G401.6 (cell line): ENCODE measurements around the gene NUP160.
"Not testable (repeated sequence)": the region's sequence is repeated elsewhere in the genome, so short reads cannot be mapped to it uniquely, and the experiment has no call there.

ENCODE experiments used
- FAIRE-seq: peaks from 2 replicates; lab custom pipeline; 2012; peaks lifted over from hg19 to GRCh38; lab: Jason Lieb, UNC

Gene NUP160, protein sequence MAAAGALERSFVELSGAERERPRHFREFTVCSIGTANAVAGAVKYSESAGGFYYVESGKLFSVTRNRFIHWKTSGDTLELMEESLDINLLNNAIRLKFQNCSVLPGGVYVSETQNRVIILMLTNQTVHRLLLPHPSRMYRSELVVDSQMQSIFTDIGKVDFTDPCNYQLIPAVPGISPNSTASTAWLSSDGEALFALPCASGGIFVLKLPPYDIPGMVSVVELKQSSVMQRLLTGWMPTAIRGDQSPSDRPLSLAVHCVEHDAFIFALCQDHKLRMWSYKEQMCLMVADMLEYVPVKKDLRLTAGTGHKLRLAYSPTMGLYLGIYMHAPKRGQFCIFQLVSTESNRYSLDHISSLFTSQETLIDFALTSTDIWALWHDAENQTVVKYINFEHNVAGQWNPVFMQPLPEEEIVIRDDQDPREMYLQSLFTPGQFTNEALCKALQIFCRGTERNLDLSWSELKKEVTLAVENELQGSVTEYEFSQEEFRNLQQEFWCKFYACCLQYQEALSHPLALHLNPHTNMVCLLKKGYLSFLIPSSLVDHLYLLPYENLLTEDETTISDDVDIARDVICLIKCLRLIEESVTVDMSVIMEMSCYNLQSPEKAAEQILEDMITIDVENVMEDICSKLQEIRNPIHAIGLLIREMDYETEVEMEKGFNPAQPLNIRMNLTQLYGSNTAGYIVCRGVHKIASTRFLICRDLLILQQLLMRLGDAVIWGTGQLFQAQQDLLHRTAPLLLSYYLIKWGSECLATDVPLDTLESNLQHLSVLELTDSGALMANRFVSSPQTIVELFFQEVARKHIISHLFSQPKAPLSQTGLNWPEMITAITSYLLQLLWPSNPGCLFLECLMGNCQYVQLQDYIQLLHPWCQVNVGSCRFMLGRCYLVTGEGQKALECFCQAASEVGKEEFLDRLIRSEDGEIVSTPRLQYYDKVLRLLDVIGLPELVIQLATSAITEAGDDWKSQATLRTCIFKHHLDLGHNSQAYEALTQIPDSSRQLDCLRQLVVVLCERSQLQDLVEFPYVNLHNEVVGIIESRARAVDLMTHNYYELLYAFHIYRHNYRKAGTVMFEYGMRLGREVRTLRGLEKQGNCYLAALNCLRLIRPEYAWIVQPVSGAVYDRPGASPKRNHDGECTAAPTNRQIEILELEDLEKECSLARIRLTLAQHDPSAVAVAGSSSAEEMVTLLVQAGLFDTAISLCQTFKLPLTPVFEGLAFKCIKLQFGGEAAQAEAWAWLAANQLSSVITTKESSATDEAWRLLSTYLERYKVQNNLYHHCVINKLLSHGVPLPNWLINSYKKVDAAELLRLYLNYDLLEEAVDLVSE (N-terminal part only)

DNA sequence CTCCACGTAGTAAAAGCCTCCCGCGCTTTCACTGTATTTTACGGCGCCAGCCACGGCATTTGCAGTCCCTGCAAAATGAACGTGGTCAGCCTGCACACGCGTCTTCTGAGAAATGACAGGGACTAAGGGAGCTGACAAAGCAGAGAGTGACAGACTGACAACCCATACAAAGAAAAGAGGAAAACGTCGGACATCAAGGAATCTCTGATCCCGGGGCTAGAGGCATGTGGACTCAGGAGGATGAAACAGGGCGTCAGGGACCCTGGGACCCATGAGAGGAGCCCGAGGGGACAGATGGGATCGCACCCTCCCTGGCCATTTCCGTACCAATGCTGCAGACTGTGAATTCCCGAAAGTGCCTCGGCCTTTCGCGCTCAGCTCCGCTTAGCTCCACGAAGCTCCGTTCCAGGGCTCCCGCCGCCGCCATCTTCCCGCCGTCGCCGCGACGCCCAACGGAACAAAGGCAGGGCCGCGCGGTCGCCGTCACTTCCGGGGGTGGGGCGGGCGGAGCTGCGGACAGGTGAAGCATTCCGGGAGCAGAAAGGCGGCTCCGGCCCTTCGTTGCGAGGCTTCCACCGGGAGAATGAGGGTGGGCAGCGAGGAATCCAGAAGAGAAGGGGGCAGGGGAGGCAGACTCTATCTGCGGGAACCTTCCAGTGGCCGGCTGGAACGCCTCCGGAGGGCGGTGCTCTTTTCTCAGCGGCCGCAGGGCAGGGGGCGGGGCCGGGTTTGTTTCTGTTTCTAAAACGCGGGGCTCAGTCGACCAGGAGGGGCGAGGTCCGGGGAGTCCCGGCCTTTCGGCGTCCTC is at the start of gene NUP160:
Gene NUP160, minus strand, starts transcription at position 459 of the 808 bp plus-strand sequence. Its CDS starts 32 bp downstream, at position 427.
- no peak for FAIRE-seq

DNA sequence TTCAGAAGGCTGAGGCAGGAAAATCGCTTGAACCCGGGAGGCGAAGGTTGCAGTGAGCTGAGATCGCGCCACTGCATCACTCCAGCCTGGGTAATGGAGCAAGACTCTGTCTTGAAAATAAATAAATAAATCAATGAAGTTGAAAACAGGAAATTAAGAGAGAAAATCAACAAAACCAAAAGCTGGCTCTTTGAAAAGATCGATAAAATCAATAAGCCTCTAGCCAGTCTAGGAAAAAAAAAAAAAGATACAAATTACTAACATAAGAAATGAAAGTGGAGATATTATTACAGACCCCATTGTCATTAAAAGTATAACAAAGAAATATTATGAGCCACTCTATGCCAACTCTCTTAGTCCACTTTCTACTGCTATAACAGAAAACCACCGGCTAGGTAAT is 48.0 kb upstream of the NUP160 start:
- FAIRE-seq, result no peak

DNA sequence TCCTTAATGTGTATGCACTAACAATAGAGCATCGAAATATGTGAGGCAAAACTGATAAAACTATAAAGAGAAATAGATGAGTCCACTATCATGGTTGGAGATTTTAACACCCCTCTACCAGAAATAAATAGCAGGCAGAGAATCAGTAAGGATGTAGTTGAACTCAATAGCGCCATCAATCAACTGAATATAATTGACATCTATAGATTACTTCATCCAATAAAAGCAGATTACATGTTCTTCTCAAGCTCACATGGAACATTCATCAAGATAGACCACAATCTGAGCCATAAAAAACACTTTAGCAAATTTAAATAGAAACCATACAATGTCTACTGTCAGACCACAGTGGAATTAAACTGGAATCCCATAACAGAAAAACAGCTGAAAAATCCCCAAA is 46.9 kb upstream of the NUP160 start:
- no peak for FAIRE-seq

DNA sequence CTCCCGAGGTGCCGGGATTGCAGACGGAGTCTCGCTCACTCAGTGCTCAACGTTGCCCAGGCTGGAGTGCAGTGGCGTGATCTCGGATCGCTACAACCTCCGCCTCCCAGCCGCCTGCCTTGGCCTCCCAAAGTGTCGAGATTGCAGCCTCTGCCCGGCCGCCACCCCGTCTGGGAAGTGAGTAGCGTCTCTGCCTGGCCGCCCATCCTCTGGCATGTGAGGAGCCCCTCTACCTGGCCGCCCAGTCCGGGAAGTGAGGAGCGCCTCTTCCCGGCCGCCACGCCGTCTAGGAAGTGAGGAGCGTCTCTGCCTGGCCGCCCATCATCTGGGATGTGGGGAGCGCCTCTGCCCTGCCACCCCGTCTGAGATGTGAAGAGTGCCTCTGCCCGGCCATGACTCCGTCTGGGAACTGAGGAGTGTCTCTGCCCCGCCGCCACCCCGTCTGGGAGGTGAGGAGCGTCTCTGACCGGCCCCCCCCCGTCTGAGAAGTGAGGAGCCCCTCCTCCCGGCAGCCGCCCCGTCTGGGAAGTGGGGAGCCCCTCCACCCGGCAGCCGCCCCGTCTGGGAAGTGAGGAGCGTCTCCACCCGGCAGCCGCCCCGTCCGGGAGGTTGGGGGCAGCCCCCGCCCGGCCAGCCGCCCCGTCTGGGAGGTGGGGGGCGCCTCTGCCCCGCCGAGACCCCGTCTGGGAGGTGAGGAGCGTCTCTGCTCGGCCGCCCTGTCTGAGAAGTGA is 44.6 kb upstream of the NUP160 start:
- not testable (repeated sequence) for FAIRE-seq

DNA sequence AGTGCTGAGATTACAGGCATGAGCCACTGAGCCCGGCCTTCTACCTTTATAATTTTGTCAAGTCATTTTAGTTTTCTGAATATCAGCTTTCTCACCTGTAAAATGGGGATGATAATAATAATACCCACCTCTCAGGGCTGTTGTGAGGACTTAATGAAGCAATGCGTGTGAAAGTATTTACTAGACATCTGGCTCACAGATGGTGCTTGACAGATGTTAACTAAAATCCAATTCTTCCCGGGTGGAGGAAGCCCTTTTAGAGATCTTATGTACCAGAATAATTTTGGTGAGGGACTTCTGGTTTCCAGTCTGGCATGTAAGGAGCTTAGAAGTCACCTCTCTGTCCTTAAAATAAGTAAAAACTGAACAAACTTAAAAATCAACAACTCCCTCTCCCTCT is 43.7 kb upstream of the NUP160 start:
- no peak for FAIRE-seq

DNA sequence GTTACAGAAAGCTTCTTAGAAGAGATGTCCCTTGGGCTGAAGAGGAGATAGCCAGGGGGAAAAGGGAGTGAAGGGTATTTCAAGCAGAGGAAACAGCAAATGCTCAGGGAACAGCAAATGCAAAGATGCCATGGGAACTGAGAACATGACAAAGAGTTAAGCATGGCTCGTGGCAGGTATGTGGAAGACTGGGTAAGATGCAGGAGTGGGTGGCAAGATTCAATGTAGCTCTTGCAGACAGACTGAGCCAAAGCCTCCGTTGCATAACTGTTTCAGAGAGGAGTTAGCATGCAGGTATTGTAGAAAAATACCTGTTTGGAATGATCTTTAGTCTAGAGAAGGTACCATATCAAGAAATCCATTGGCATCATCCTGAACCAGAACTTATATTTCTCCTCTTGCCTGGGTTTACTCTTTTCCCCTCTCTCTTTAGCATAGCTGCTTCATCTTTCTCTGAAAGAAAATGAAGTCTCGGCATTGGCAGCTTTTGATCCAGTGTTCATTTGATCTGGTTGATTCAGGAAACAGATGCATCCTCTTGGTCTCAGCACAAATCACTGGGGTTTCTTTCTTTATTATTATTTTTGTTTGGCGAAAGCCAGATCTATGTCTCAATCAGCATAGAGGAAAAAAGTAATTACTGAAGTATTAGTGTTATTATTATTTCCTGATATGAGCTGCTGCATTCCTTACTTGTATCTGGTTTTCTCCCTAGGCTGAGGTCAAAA is 41.7 kb upstream of the NUP160 start:
- FAIRE-seq, result no peak

DNA sequence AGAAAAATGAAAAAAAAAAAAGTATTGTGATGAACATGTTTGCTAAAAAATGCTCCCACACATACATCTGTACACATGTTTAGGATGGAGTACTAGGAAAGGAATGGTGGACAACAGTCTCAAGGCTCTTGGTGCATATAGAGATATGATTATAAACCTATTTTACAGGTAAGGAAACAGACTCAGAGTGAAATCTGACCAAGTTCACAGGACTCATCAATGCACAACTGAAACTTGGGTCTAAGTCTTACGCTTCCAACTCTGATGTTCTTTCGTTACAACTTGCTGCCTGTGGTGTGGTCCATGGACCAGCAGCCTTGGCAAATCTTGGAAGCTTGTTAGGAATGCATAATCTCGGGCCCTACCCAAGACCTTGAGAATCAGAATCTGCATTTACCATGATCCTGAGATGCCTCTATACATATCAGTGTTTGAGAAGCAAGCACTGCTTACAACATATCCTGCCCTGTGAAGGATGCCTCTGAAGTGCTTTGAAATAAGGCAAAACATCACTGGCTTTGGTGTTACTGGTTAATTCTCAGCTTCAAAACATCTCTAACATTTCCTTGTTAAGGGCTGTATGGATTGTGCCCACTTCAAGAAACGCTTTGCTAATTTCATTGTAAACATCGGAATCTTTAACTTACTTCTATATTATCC is 39.9 kb upstream of the NUP160 start:
- no peak for FAIRE-seq

DNA sequence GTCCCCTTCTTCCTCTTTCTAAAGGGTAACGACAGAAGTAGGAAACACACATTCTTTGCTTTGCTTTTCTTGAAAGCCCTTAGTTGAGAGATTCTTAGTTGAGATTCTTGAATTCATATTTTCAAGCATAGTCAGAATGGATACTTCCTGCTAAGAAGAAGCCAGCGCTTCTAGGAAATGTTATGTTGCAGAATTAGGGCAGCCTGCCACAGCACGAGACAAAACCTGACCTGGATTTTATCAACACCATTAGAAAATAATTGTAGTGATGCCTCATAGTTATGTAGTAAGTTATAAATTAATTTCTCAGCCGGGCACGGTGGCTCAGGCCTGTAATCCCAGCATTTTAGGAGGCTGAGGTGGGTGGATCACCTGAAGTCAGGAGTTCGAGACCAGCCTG is 37.9 kb upstream of the NUP160 start:
- no peak for FAIRE-seq

DNA sequence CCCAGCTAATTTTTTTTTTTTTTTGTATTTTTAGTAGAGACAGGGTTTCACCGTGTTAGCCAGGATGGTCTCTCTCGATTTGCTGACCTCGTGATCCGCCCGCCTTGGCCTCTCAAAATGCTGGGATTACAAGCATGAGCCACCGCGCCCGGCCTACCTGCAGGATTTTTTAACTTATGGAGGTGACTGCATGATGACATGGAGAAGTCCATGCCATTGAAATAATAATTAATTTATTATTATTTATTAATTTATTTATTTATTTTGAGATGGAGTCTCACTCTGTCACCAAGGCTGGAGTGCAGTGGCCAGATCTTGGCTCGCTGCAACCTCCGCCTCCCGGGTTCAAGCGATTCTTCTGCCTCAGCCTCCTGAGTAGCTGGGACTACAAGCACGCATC is 34.3 kb upstream of the NUP160 start:
- not testable (repeated sequence) for FAIRE-seq

DNA sequence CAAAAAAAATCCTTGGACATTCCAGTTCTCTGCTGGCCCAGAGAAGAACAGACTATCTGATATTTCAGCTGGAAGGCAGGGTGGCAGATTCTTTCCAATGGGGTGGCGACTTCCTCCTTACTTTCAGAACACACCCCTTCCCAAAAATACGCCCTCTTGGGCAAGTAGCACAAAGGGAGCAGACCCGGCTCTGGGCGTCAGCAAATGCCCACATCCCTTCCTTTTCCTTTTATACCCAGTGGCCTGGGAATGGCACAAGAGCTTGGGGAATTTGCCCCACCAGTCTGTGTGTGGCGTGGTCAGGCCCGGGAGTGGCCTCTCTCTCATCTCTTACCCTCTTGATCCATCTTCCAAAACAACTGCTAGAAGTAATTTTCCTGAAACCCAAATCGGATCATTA is 33.0 kb upstream of the NUP160 start:
- FAIRE-seq, result no peak

DNA sequence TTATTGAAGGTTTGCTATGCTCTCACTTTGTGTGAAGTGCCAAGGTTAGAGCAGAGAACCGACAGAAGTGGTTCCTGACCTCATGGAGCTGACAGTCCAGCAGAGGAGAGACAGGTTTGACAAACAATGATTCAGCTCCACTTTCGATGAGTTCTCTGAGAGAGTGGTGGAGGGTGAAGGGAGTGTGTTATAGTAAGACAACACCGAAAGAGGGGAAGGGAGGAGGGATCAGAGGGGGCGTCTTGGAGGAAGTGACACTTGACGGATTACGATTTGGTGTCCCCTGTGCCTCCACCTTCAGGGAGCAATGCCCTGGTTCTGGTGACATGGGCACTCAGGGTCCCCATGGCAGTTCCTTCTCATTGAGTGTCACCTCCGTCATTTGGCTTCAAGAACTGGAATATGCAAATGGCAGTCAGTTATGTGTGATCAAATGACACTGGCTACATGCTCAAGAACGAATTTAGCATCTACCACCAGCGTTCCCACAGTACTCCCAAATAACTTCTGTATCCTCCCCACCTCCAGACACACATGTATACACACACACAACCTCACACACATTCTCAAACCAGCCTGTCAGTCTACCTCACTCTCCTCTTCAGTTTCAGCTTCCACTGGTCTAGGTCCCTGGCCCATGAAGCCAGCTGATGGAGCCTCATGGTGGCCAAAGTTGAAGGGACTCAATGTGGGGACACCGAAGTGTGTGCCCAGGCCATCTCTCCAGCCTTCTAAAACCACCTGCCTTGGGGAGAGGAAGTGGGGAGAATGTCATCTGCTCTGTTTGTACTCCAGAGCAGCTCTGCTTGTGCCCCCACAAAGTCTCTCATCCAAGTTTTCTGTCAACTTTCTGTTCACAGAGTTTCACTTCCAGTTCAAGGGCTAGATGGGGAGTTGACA is 31.4 kb upstream of the NUP160 start:
- no peak for FAIRE-seq

DNA sequence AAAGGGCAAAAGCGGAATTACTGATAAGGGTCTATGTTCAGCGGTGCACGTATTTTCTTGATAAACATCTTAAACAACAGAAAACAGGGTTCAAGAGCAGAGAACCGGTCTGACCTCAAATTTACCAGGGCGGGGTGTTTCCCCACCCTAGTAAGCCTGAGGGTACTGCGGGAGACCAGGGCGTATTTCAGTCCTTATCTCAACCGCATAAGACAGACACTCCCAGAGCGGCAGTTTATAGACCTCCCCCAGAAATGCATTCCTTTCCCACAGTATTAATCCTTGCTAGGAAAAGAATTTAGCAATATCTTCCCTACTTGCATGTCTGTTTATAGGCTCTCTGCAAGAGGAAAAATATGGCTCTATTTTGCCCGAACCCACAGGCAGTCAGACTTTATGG is 27.7 kb upstream of the NUP160 start:
- not testable (repeated sequence) for FAIRE-seq

DNA sequence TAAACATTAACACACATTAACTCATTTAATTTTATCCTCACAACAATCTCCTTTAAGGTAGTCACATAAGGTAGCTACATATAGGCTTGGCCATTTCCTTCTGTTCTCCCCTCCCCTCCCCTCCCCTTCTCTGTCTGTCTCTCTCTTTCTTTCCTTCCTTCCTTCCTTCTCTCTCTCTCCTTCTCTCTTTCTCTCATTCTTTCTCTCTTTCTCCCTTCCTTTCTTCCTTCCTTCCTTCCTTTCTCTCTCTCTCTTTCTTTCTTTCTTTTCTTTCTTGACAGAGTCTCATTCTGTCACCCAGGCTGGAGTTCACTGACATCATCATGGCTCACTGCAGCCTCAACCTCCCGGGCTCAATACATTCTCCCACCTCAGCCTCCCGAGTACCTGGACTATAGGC is 22.3 kb upstream of the NUP160 start:
- no peak for FAIRE-seq

DNA sequence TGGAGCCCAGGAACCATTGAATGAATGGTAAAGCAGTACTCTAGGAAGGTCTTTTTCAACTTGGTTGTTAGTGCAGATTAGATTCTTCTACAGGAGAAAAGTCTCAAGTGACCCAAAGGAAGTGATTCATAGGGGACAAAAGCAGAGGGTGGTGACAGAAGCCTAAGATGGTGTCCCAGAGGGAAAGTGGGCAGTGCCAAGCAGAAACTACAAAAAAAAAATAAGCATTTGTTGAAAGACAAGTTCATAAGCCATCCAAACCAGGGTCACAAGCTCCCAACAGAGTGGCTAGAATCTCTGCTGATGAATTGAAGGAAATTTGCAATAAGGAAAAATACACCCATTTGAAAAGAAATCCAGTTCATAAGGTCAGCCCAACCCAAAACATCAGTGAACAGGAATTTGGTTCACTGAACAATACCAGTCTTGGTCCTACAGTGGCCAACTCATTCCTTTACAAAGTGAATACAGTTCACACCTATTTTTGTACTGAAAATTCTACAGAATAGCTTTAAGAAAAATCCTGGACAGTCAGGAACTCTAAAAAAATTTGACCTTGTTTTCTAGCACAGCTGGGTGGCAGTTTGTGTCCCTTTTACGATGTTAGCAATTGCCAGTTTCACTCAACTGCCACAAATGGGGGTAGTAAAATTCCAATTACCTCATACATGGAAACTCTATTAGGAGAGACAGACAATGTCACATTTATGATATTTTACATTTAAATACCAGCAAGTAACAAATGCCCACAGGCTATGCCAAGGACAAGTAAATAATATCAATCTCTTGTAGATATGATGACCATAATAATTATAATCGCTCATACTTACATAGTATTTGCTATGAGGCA is 21.6 kb upstream of the NUP160 start:
- FAIRE-seq, result no peak

DNA sequence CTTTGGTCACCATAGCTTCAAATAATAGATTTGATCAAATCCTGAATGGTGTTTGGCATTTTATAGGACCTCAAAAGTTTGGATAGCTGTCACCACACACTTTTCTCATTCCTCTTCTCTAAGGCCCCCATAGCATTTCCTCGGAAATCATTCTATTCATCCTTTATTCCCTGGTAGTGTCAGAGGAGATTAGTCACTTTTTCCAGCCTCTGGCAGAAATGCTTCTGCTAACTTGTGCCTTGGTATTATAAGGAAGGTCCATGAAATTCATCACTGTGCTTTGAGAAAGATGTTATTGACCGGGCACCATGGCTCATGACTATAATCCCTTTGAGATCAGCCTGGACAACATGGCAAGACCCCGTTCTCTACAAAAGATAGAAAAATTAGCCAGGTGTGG is 19.7 kb upstream of the NUP160 start:
- no peak for FAIRE-seq

DNA sequence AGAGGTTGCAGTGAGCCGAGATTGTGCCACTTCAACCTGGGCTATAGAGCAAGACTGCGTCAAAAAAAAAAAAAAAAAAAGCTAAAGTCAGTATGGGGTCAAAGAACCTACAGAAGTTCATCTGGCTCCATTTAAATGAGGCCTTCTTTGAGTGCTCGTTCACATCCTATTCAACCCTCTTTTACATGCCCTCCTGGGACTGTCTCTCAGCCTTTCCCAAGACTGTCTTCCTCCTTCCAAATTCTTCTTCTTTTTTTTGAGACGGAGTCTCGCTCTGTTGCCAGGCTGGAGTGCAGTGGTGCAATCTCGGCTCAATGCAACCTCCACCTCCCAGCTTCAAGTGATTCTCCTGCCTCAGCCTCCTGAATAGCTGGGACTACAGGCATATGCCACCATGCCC is 18.7 kb upstream of the NUP160 start:
- FAIRE-seq, result not testable (repeated sequence)

DNA sequence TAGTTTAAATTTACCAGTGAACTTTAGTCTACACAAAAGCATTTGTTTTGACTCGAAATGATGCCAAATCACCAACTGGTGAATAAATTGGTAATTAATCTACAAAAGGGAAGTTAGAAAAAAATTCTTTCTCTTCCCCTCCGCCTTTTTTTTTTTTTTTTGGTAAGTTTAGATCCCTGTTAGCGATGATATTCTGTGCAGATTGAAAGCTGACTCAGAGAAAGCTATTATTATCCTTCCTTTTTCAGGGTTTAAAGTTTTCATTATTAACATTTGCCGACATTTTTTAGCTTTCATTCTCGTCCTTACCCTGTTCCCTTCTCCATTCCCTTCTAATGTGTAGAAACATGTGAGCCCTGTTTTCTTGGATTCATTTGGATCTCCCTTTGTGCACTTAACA is 16.8 kb upstream of the NUP160 start:
- FAIRE-seq, result no peak
